GM21737 (cell line): ENCODE measurements around the gene WDFY4.

Experiments used
- ATAC-seq: cut with Tn5 transposase; IDR thresholded peaks from one replicate; pipeline ENCODE4 v1.9.1; 2021; ENCODE audit warnings: mild to moderate bottlenecking, moderate library complexity; ENCODE audit not compliant: unreplicated experiment

The WDFY4 gene

DNA sequence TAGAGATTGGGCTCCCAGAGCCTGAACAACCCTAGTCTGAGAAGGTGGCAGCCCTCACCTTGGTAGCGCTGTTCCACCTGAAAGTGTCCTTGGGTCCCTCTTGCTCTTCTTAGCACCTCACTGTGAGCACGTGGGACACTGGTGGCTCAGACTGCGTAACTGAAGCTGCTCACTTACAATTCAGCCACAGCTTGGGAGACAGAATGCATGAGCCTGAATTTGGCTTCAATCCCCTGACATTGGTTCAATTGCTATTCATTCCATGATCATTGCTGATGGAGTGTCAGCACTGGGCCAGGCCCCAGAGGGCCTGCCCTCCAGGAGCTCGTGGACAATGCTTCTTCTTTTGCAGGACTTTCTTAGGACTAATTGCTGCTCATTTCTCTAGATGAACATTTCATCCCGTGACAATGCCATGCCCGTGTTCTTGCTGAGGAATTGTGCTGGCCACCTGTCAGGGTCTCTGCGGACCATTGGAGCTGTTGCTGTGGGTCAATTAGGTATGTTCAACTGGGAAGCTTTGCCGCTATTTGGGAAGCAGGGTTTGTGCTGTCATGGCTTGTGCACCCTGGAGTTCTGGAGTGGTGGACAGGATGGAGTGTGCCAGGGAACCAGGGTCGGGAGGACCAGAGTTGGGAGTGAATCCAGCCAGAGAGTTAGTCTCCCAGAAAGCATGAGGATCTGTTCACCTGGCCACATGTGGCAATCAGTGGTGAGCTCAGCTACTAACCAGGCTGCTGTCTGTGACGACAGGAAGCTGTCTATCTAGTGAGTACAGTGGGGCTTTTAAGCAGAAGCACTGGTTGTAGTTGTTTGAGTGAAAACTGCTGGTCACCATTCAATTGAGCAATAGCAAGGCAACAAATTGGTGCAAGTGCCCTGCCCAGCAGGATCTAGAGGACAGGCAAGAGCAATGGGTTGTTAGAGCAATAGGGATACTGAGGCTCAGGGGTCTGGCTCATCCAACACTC lies 105.1 kb downstream of the WDFY4 start:
- ATAC-seq: no peak

DNA sequence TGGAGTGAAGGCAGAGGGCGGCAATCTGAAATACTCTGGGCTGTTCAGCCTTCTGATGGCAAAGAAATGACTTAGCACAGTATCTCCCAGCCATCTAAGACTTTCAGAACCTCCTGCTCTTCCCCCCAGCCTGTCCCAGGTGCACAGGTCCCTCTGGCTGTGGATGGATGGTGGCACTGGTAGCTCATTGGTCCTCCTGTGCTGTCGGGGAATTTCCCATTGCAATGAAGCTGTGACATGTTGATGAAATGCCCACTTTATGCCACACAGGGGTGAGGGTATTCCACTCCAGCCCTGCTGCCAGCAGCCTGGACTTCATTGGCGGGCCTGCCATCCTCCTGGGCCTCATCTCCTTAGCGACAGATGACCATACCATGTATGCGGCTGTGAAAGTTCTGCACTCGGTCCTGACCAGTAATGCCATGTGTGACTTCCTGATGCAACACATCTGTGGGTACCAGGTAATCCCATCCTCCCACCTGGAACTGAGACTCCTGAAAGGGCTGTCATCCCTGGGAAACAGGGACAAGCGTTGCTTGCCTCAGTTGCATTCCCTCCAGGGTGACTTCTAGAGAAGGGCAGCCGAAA lies 105.9 kb downstream of the WDFY4 start:
- no peak for ATAC-seq

DNA sequence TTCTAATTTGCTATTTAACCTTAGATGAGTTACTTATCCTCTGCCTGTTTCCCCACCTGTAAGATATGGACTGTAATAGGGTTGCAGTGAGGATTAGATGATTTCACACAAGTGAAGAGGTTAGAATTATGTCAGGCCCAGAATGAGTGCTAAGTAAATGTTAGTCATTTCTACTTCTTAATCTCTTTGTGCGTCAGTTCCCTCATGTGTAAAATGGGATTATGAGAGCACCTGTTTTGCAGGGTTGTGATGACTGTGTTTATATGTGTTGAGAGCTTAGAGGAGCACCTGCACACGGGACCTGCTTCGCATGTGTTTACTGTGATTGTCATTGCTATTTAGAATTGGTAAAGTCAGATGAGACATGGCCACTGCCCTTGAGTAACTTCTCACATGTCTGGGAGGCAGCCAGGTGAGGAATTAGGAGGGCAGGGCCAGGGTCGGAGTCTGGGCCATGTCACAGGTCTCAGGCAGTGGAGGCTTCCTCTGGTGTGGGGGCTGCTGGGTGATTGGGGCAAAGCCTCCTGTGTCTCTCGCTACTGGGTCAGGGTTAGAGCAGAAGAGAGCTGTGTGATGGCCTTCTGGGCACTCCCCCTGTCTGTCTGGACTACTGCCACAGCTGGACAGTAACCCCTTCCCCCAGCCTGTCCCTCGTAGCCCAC lies 106.7 kb downstream of the WDFY4 start:
- ATAC-seq: no peak

DNA sequence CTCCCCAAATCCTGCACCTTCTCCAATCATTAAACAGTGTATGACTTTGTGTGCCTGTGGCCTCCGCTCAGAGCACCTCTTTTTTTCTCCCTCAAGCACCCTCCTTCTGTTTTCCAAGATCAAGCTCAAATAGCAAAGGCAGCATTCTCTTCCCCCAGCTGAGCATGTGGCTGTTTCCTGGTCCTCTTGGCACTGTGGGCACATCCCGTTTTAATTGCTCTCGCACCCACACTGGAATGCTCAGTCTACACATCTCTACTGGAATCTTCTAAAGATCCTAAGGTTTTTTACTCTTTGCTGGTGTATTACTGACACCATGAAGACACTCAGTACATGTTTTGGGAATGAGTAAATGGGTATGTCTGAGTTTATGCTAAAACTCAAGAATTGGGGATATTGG lies 107.4 kb downstream of the WDFY4 start:
- ATAC-seq: no peak

DNA sequence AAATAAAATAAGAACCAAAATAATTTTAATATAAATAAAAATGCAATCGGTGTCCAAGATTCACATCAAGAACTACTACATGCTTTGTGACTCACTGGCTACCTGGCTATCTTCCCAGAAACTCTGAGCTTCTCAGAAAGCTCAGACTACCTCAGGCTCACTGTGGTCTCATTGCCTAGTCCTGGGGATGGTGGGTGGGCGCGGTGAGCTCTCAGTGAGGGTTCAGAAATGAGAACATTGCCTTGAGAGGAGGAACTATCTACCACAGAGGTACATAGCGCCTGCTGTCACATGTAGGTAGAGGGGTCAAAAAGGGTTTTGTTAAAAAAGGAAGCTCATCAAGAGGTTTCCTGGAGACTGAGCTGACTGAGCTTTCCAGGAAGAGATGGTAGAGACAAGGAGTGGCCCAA lies 108.0 kb downstream of the WDFY4 start:
- ATAC-seq: no peak

DNA sequence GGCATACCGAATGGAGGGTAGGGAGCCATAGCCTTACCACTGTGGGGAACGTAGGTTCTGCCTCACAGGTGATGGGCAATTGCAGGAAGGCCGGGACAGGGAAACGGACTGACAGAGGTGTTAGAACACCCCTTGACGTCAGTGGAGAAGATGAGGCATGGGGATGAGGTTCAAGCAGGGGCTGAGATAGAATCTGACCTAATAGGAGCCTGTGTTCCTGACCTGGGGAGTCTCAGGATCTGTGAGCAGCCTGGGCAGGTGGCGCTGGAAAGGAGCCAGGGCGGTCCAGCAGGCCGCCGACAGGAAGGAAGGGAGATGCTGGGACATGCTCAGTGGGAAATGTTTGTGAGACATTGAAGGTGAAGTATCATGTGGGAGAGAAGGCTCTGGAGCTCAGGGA lies 109.4 kb downstream of the WDFY4 start:
- no peak for ATAC-seq

DNA sequence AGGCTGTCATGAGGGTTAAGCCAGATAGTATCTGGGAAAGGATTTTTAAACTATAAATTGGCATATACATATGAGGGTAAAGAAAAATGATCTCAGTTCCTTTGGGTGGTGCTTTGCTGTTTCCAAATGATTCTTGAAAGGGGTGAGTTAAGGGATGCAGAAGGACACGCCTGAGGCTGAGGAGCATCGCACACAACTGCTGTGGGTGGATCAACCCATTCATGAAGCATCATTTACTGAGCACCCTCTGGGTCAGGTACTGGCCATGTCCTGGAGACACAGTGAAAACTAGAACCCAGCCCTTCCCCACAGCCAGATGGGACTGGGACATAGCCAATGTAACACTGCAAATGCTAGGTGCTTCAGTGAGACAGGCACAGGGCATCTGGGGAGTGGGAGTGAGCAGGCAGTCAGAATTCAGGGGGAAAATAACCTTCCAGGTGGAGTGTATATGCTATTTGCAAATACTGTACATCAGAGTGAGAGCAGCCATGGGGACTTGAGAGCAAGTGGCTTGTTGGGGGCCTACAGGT lies 112.1 kb downstream of the WDFY4 start:
- no peak for ATAC-seq

DNA sequence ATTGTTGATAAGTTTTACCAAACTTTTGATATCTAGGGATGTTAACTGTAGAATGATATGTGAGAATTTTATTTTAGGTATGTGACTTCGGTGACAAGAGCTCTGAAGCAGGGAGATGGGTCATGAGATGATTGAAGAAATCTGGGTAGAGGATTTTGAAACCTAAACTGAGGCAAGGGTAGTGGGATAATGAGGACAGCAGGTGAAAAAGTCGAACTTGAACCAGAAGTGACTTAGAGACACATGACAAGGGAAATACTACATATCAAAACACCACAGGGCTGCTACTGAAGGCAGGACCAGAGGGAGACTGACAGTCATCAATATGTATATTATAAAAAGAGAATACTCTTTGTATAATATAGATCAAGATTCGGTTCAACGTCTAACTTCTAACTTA lies 113.2 kb downstream of the WDFY4 start:
- ATAC-seq: no peak

DNA sequence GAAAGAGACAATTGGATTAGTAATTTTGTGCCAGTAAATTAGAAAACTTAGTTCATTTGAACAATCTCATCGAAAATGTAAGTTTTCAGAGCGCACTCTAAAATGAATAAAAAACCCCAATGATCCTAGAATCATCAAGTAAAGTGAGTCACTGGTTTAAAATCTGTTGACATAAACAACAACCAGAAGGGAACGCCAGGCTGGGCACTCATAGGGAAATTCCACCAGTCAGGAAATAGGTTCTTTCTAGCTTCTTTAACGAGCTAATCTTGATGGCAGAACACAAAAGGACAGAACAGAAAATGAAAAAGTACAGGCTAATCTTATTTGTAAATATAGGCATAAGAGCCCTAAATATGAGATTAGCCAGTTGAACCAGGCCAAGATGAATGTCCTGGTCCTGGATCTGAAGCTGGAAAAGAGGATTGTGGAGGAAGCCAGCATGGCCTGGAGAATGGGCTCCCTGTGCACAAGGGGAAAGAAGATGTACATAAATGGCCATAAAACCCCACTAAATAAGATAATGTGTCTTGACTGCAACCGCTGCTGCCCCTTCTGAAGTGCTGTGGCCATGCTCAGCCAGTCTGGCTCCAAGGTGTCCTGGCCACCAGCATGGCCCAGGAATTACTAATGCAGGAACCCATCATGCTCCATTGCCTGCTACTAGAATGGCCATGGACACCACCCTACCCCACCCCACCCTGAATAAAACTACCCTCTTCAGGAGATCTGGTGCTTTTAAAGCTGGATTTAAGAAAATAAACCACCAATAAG lies 114.0 kb downstream of the WDFY4 start:
- ATAC-seq: no peak

DNA sequence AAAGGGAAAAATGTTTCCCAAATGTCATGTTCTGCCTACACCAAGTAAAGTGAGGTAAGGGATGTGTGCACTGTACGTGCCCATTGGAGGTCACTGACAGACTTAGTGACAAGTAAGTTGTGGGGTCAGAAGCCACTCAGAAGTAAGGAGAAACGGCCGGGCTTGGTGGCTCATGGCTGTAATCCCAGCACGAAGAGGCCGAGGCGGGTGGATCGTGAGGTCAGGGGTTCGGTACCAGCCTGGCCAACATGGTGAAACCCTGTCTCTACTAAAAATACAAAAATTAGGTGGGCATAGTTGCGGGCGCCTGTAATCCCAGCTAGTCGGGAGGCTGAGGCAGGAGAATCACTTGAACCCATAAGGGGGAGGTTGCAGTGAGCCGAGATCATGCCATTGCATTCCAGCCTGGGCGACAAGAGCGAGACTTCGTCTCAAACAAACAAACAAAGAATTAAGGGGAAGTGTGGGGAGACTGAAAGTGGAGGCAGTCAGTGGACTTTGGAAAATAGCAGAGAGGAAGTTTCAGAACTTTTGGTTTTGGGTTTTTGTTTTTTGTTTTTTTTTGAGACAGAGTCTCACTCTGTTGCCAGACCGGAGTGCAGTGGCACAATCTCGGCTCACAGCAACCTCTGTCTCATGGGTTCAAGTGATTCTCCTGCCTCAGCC lies 114.8 kb downstream of the WDFY4 start:
- no peak for ATAC-seq

DNA sequence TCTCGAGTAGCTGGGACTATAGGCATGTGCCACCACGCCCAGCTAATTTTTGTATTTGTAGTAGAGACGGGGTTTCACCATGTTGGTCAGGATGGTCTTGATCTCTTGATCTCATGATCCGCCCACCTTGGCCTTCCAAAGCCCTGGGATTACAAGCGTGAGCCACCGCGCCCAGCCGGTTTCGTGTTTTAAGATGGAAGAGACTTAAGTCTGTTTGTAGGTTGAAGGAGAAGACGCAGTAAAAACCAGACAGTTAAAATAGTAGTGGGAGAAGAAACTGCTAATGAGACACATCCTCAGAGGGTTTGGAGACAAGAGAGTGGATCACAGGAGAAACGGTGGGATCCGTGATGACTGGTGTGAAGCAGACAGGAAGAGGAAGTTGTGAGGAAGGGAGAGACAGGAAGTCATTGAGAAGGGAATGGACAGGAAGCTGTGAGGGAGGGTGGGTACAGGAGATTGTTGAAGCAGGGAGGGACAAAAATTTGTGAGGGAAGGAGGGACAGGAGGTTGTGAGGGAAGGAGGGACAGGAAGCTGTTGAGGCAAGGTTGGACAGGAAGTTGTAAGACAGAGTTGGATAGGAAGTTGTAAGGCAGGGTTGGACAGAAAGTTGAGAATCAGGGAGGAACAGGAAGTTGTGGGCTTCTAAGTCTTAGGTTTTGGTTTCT lies 115.5 kb downstream of the WDFY4 start:
- ATAC-seq: no peak

DNA sequence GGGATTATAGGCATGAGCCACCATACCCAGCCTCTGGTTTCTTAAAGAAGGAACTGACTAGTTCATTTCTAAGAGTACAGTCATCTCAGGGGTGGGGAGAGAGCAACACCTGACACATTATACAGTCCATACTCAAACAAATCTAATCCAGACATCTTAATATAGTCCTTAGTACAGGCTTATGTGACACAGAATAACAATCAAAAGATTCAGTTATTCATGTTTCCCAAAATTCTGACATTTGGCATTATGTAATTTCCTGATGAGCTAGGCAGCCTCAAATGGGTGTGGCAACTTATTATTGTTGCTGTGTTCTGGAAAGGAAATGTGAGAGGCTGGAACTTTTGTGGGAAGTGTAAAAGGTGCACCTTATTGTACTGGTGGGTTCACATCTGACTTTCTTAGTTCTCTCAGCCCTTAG lies 116.3 kb downstream of the WDFY4 start:
- no peak for ATAC-seq

DNA sequence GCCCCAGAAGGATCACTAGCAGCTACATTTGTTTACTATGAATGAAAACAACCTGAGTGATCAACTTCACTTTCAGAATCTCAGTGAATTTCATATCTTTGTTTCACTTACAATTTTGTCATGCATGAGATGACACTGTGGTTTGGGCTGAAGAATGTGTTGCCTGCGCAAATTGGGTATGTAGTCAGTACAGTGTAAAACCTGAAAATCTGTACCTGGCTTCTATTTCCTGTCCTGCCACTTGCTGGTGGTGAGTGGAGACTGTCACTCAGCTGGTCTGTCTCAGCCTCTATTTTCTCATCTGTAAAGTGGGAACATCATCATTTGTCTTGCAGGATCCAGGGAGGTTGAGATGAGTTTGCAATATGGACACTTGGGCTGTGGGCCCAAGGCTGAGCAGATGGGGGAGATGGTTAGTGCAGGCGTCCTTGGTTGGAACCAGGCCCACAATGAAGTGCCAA lies 118.0 kb downstream of the WDFY4 start:
- ATAC-seq: peak; percentile 85

DNA sequence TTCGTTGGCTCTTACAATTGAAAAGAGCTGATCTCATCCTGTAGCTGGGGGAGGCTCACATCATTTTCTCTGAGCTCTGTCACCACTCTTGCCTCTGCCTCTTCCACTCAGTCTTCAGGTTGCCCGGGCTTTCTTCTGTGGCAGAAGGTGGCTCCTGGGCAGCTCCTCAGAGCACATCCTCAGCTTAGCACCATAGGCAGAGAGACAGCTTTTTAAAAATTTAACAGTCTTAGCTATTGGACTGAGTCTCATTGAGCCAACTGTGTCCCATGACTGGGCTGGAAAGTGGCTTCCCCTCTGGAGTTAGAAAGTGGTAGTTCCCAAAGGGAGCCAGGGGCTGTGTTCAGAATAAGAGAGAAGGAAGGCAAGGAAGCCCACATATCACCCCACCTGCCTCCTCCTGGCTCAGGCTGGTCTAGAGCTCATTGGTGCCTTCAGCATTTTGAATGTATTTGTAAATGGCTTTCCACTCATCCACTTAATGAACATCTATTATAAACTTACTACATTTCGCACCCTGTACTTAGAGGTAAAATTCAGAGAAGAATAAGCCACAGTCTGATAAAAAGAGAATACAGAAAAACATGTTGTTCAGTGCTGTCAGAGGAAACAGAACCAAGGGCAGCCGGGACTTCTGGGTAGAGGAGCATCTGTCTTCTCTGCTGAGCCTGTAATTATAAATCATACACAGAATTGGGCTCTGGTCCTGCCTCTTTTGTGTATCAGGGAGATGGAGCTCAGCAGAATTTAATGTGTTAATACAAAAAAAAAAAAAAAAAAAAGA lies 119.3 kb downstream of the WDFY4 start:
- ATAC-seq: no peak

DNA sequence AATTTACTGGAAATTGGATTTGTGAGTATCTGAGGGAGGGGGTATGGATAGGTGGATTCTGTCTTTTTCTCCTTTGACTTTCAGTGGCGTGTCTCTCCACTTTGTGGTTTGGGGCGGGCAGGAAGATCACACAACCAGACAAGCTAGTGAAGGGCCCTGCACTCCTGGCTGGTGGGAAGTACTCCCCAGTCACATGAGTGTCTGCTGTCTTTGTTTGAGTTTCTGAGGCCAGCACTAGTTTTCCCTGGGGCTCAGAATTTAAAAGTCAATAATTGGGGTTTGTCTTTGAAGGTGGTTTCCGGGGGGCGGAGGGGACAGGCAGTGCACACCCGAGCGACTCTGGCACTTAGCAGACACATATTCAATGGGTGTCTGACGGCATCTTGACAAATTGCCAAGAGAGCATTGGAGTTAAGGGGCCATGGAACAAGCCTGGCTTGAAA lies 120.1 kb downstream of the WDFY4 start:
- no peak for ATAC-seq

DNA sequence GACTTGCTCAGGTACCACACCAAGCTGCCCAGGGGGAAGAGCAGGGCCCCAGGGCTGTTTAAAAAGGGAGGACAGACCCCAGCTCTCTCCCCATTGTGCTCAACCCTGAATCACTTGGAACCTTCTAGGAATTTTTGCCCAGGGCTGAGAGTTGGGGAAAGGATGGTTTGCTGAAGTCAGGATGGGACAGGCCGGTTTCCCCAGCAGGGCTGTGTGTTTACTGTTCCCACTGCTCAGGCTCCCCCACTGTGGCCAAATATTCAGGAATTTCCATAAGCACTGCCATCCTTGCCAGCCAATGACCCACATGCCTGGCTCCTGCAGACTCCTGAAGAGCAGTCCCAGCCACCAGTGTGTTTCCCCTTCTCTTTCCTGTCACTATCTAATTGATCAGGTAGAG lies 120.7 kb downstream of the WDFY4 start:
- ATAC-seq: no peak

DNA sequence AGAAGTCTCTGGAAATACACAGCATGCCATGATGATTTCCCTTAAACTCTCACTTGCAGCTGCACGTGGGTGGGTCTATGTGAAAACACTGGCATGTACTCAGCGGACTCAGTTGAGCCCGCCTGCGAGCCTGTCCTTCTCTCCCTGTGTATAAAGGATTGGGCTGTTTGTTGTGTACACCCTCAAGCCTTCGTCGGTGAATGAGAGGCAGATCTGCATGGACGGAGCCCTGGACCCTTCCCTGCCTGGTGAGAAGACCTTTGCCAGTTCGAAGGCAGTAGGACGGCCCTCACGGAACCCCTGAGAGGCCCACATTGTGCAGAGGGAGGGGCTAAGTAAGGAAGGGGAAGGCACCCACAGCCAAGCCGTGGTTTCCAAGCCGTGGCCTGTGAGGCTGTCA lies 121.2 kb downstream of the WDFY4 start:
- ATAC-seq: no peak

DNA sequence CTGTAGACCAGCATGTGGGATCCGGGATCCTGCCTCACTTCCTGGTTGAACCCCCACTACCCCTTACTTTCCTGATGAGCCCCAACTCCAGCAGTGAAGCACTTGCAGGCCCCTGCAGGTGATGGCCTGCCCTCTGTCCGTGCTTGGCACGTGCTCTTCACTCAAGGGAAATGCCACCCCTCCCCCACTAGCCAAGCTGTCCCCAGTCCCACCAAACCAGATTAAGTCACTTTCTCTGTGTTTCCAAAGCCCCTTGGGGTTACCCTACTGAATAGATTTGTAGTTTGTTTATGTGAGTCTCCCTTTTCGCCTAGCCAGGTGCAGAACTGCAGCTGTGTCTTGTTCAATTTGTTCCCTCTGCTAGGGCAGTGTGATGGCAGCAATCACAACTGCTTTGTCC lies 121.7 kb downstream of the WDFY4 start:
- ATAC-seq: no peak
